Activated naive CD4-positive, alpha-beta T cell treated with anti-CD3 and anti-CD28 coated beads, Interleukin-2, amount 50 U/mL, for 24 hours (primary cell): ENCODE results near the gene CACNA1F.

Source experiments
- H3K27ac Mint-ChIP-seq: one replicate; pipeline ENCODE4 v1.8.0; 2021; ENCODE audit warnings: mild to moderate bottlenecking, mixed read lengths
- H3K27me3 Mint-ChIP-seq: one replicate; pipeline ENCODE4 v1.8.0; 2021; ENCODE audit warnings: mixed read lengths
- H3K36me3 Mint-ChIP-seq: one replicate; pipeline ENCODE4 v1.8.0; 2021; ENCODE audit warnings: mixed read lengths
- H3K4me1 Mint-ChIP-seq: one replicate; pipeline ENCODE4 v1.8.0; 2021; ENCODE audit warnings: mixed read lengths
- H3K4me3 Mint-ChIP-seq: one replicate; pipeline ENCODE4 v1.8.0; 2021; ENCODE audit warnings: mild to moderate bottlenecking, mixed read lengths
- H3K9me3 Mint-ChIP-seq: one replicate; pipeline ENCODE4 v1.8.0; 2021; ENCODE audit warnings: mixed read lengths

CACNA1F gene

GRCh38 chrX:49225858-49226257, 7.3 kb downstream of the CACNA1F start:
- Mint-ChIP-seq H3K4me3 (no peak overlapping the region), H3K4me1 (no peaks in the 10 kb centered on the region), H3K27me3 (no peaks in the 10 kb centered on the region), H3K36me3 (no peaks in the 10 kb centered on the region), H3K27ac (no peak overlapping the region), H3K9me3 (no peaks in the 10 kb centered on the region)

GRCh38 chrX:49221868-49222267, 11.3 kb downstream of the CACNA1F start:
- Mint-ChIP-seq H3K4me3 (no peak overlapping the region), H3K9me3 (no peaks in the 10 kb centered on the region), H3K4me1 (no peaks in the 10 kb centered on the region), H3K27me3 (no peaks in the 10 kb centered on the region), H3K36me3 (no peaks in the 10 kb centered on the region), H3K27ac (no peak overlapping the region)

- no peaks in the 10 kb centered on the region for H3K9me3 Mint-ChIP-seq
- no peak overlapping the region for H3K27ac Mint-ChIP-seq
These were observed 13.0 kb downstream of the CACNA1F start for GRCh38 chrX:49220100-49220499.

GRCh38 chrX:49214996-49215526, 18.1 kb downstream of the CACNA1F start:
- Mint-ChIP-seq H3K27ac (no peak overlapping the region), H3K4me1 (no peaks in the 10 kb centered on the region), H3K27me3 (no peaks in the 10 kb centered on the region), H3K4me3 (no peak overlapping the region), H3K9me3 (no peaks in the 10 kb centered on the region), H3K36me3 (peaks cover 1% of the 10 kb centered on the region)

More at GRCh38 chrX:49220100-49220499, 13.0 kb downstream of the CACNA1F start:
- Mint-ChIP-seq H3K36me3 (no peaks in the 10 kb centered on the region), H3K27me3 (no peaks in the 10 kb centered on the region), H3K4me3 (no peak overlapping the region), H3K4me1 (no peaks in the 10 kb centered on the region)

- no peak overlapping the region for H3K4me3 Mint-ChIP-seq
- H3K9me3 Mint-ChIP-seq: no peaks in the 10 kb centered on the region
- no peak overlapping the region for H3K27ac Mint-ChIP-seq
- no peaks in the 10 kb centered on the region for H3K27me3 Mint-ChIP-seq
- peaks cover 1% of the 10 kb centered on the region for H3K36me3 Mint-ChIP-seq
- no peaks in the 10 kb centered on the region for H3K4me1 Mint-ChIP-seq
These were observed 18.7 kb downstream of the CACNA1F start for GRCh38 chrX:49214416-49214815.

- Mint-ChIP-seq H3K4me3 (no peak overlapping the region), H3K4me1 (no peaks in the 10 kb centered on the region), H3K27ac (no peak overlapping the region), H3K36me3 (peaks cover 1% of the 10 kb centered on the region), H3K27me3 (no peaks in the 10 kb centered on the region), H3K9me3 (no peaks in the 10 kb centered on the region)
These were observed 20.3 kb downstream of the CACNA1F start for GRCh38 chrX:49212861-49213260.

- no peaks in the 10 kb centered on the region for H3K27me3 Mint-ChIP-seq
These were observed 20.9 kb downstream of the CACNA1F start for GRCh38 chrX:49212209-49212608.

GRCh38 chrX:49211074-49211473, 22.1 kb downstream of the CACNA1F start:
- Mint-ChIP-seq H3K36me3 (peaks cover 1% of the 10 kb centered on the region), H3K4me3 (no peak overlapping the region), H3K4me1 (no peaks in the 10 kb centered on the region), H3K27ac (no peak overlapping the region), H3K9me3 (no peaks in the 10 kb centered on the region), H3K27me3 (no peaks in the 10 kb centered on the region)

More at GRCh38 chrX:49212209-49212608, 20.9 kb downstream of the CACNA1F start:
- Mint-ChIP-seq H3K9me3 (no peaks in the 10 kb centered on the region), H3K36me3 (peaks cover 1% of the 10 kb centered on the region), H3K4me1 (no peaks in the 10 kb centered on the region), H3K4me3 (no peak overlapping the region), H3K27ac (no peak overlapping the region)

GRCh38 chrX:49210406-49210805, 22.7 kb downstream of the CACNA1F start:
- H3K27ac Mint-ChIP-seq: no peak overlapping the region
- H3K27me3 Mint-ChIP-seq: no peaks in the 10 kb centered on the region
- H3K36me3 Mint-ChIP-seq: peaks cover 1% of the 10 kb centered on the region
- no peaks in the 10 kb centered on the region for H3K4me1 Mint-ChIP-seq
- no peak overlapping the region for H3K4me3 Mint-ChIP-seq
- H3K9me3 Mint-ChIP-seq: no peaks in the 10 kb centered on the region

- Mint-ChIP-seq H3K36me3 (peaks cover 1% of the 10 kb centered on the region), H3K27me3 (no peaks in the 10 kb centered on the region), H3K27ac (no peak overlapping the region), H3K4me1 (no peaks in the 10 kb centered on the region), H3K4me3 (peak overlapping the region; percentile 30), H3K9me3 (no peaks in the 10 kb centered on the region)
These were observed 23.5 kb downstream of the CACNA1F start for GRCh38 chrX:49209434-49210251.

- Mint-ChIP-seq H3K27me3 (no peaks in the 10 kb centered on the region), H3K9me3 (no peaks in the 10 kb centered on the region), H3K36me3 (peaks cover 1% of the 10 kb centered on the region), H3K27ac (no peak overlapping the region), H3K4me1 (no peaks in the 10 kb centered on the region), H3K4me3 (no peak overlapping the region)
These were observed 24.7 kb downstream of the CACNA1F start for GRCh38 chrX:49208399-49208798.

GRCh38 chrX:49206543-49206942, 26.6 kb downstream of the CACNA1F start:
- H3K9me3 Mint-ChIP-seq: no peaks in the 10 kb centered on the region
- no peaks in the 10 kb centered on the region for H3K4me1 Mint-ChIP-seq
- no peaks in the 10 kb centered on the region for H3K36me3 Mint-ChIP-seq
- H3K27me3 Mint-ChIP-seq: no peaks in the 10 kb centered on the region
- H3K27ac Mint-ChIP-seq: no peak overlapping the region
- no peak overlapping the region for H3K4me3 Mint-ChIP-seq

GRCh38 chrX:49205443-49205842, 27.7 kb downstream of the CACNA1F start:
- Mint-ChIP-seq H3K4me3 (no peak overlapping the region), H3K9me3 (no peaks in the 10 kb centered on the region), H3K4me1 (peaks cover 4% of the 10 kb centered on the region)

GRCh38 chrX:49204709-49205108, 28.4 kb downstream of the CACNA1F start:
- Mint-ChIP-seq H3K4me3 (no peak overlapping the region), H3K9me3 (no peaks in the 10 kb centered on the region), H3K27ac (no peak overlapping the region), H3K36me3 (no peaks in the 10 kb centered on the region), H3K4me1 (peaks cover 5% of the 10 kb centered on the region), H3K27me3 (no peaks in the 10 kb centered on the region)

More at GRCh38 chrX:49205443-49205842, 27.7 kb downstream of the CACNA1F start:
- Mint-ChIP-seq H3K27me3 (no peaks in the 10 kb centered on the region), H3K27ac (no peak overlapping the region), H3K36me3 (no peaks in the 10 kb centered on the region)

- no peak overlapping the region for H3K4me3 Mint-ChIP-seq
- H3K36me3 Mint-ChIP-seq: no peaks in the 10 kb centered on the region
- peaks cover 8% of the 10 kb centered on the region for H3K4me1 Mint-ChIP-seq
- no peaks in the 10 kb centered on the region for H3K27me3 Mint-ChIP-seq
- H3K9me3 Mint-ChIP-seq: no peaks in the 10 kb centered on the region
- no peak overlapping the region for H3K27ac Mint-ChIP-seq
These were observed 29.1 kb downstream of the CACNA1F start for GRCh38 chrX:49204017-49204416.

GRCh38 chrX:49203536-49203935, 29.6 kb downstream of the CACNA1F start:
- Mint-ChIP-seq H3K4me1 (peaks cover 11% of the 10 kb centered on the region), H3K27me3 (no peaks in the 10 kb centered on the region), H3K27ac (no peak overlapping the region), H3K4me3 (no peak overlapping the region), H3K9me3 (no peaks in the 10 kb centered on the region), H3K36me3 (no peaks in the 10 kb centered on the region)
